OCI-LY7 (cell line): ENCODE results near the gene HIF1A. TPM values are rescaled to one million over a fixed set of nuclear protein-coding genes. Genes with fewer than 3 reads are reported as not detected.
A peak's percentile ranks its signal among the peaks of the same experiment; 100 is the strongest.

Experiments used
- BruUV-seq: library from RNA; stranded (reverse); fragments of 400-500 nt; replicated peaks from 2 replicates; lab custom pipeline; 2021; lab: Mats Ljungman, UMichigan
- CTCF ChIA-PET: fragments of 300-600 bp; sonication (Branson Sonifier 250); formaldehyde crosslinking; loops from one replicate; lab custom pipeline; 2022; ENCODE audit warnings: antibody characterized with exemption; ENCODE audit not compliant: unreplicated experiment; lab: Charles Lee
- POLR2A ChIA-PET: fragments of 300-600 bp; sonication (Branson Sonifier 250); formaldehyde crosslinking; loops from one replicate; lab custom pipeline; 2022; ENCODE audit warnings: antibody characterized with exemption; lab: Charles Lee
- DNase-seq: peaks from one replicate; pipeline ENCODE4 v3.0.0-alpha.2; 2015; ENCODE audit warnings: low spot score
- H2AFZ ChIP-seq: fragments of 200-600 bp; sonication (generic), shearing (Covaris generic); 2 replicates; pipeline ENCODE4 v1.6.1; 2014; ENCODE audit warnings: mild to moderate bottlenecking, antibody characterized with exemption, low read length, moderate library complexity
- H3K27ac ChIP-seq: fragments of 200-600 bp; sonication (generic); 2 replicates; pipeline ENCODE4 v1.5.1; 2014; ENCODE audit warnings: mixed run types, low read depth, mild to moderate bottlenecking, moderate library complexity, low read length, inconsistent platforms; ENCODE audit not compliant: poor library complexity, severe bottlenecking
- H3K36me3 ChIP-seq: fragments of 200-600 bp; sonication (generic); 2 replicates; pipeline ENCODE4 v1.6.1; 2014; ENCODE audit warnings: mild to moderate bottlenecking, antibody characterized with exemption, low read length, moderate library complexity, mixed read lengths; ENCODE audit not compliant: insufficient read depth
- H3K4me1 ChIP-seq: fragments of 200-600 bp; sonication (generic); 2 replicates; pipeline ENCODE4 v1.5.1; 2014; ENCODE audit warnings: mild to moderate bottlenecking, low read length; ENCODE audit not compliant: insufficient read depth, poor library complexity, severe bottlenecking
- H3K4me2 ChIP-seq: fragments of 200-600 bp; sonication (generic); 2 replicates; pipeline ENCODE4 v1.6.1; 2014; ENCODE audit warnings: mild to moderate bottlenecking, low read length
- H3K4me3 ChIP-seq: fragments of 200-600 bp; sonication (generic); 2 replicates; pipeline ENCODE4 v1.5.1; 2014; ENCODE audit warnings: mild to moderate bottlenecking, low read depth, low read length; ENCODE audit not compliant: poor library complexity, severe bottlenecking
- H3K79me2 ChIP-seq: fragments of 200-600 bp; sonication (generic); 2 replicates; pipeline ENCODE4 v1.6.1; 2016; ENCODE audit warnings: low read depth, mild to moderate bottlenecking, low read length, moderate library complexity, mixed read lengths; ENCODE audit not compliant: insufficient read depth
- H3K9me2 ChIP-seq: fragments of 200-600 bp; sonication (generic); 2 replicates; pipeline ENCODE4 v1.6.1; 2016; ENCODE audit warnings: mild to moderate bottlenecking, low read length, mixed read lengths; ENCODE audit not compliant: insufficient read depth
- H3K9me3 ChIP-seq: fragments of 200-600 bp; sonication (generic); 2 replicates; pipeline ENCODE4 v1.6.1; 2014; ENCODE audit warnings: mild to moderate bottlenecking, mixed run types, low read length, mixed read lengths
- H4K20me1 ChIP-seq: fragments of 200-600 bp; sonication (generic); 2 replicates; pipeline ENCODE4 v1.6.1; 2014; ENCODE audit warnings: mild to moderate bottlenecking, antibody characterized with exemption, low read length, moderate library complexity, mixed read lengths; ENCODE audit not compliant: insufficient read depth
- EZH2phosphoT487 ChIP-seq: fragments of 200-600 bp; sonication (generic); IDR thresholded peaks from 2 replicates; pipeline ENCODE4 v1.6.1; 2018; ENCODE audit warnings: low read depth, borderline replicate concordance, mild to moderate bottlenecking, mixed run types, antibody characterized with exemption, low read length, moderate library complexity, mixed read lengths
- intact Hi-C: fragments of 100-400 bp; cut with micrococcal nuclease; formaldehyde crosslinking; loops from one replicate; pipeline ENCODE4 v1.10.0; 2022; ENCODE audit not compliant: unreplicated experiment
- total RNA-seq, 2 experiments: library from RNA; depleted of rRNA in 1 of 2; stranded (reverse); fragments of >200 nt in 1 of 2; shearing (Covaris generic) in 1 of 2; gene quantifications; 2 replicates each; pipeline ENCODE4 v1.2.3, GENCODE V29; 2014 to 2022
- TF ChIP-seq, protein P1 (sequence below): fragments of 200-600 bp; sonication (generic); conservative IDR thresholded peaks from 2 replicates; pipeline ENCODE4 v1.5.1; 2014; ENCODE audit warnings: mild to moderate bottlenecking, antibody characterized with exemption, low read length, moderate library complexity, mixed read lengths

Gene HIF1A
- total RNA-seq, 2 experiments from 2014 or later, result 71.7 to 88.1 TPM

DNA sequence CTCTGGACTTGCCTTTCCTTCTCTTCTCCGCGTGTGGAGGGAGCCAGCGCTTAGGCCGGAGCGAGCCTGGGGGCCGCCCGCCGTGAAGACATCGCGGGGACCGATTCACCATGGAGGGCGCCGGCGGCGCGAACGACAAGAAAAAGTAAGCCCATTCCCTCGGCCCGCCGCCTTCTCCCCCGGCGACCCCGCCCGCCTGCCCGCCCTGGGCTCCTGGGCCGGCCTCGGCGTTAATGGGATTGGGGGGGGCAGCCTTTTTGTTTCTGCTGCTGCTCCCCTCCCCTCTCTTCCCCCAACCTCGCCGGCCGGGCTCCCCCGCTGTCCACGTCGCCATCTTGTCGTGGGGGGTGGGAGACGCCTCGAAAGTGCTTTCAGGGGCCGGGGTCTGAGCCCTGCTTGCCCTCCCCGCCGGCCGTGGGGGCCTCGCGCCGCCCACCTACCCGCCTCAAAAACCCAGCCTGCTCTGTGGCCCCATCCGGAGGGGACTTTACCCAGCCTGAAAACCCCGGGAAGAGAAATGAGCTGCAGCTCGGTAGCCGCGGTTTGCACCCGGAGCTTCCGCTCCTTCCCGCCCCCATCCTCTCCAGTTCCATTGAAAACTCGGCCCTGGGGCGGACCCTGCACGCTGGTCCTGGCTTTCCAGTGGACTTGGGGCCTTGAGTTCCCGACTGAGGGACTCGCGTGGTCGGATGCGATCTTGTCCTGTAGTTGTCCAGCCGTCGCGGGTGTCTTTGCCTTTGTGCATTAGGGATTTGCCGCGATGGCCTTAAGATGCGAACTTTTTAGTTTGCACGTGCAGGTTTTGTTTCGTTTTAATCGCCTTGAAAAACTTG is 598 bp downstream of the HIF1A start:
- Histone ChIP-seq H3K4me1 (peaks cover 43% of the 10 kb centered on the region), H3K9me2 (no peaks in the 10 kb centered on the region), H3K9me3 (no peaks in the 10 kb centered on the region; the same call in 1 of the 2 replicates), H2AFZ (0 out of 2 replicates have a peak overlapping the region, but pooled peaks have one; percentile 11), H3K4me3 (peak overlapping the region; percentile 91), H3K4me2 (peak overlapping the region; percentile 96), H4K20me1 (peaks cover 43% of the 10 kb centered on the region), H3K27ac (peak overlapping the region; percentile 74), H3K79me2 (peaks cover 56% of the 10 kb centered on the region), H3K36me3 (peaks cover 28% of the 10 kb centered on the region)
- POLR2A ChIA-PET, result interaction anchor here (0.6 to 3.5 kb wide), 5 partner anchors 25 to 219 kb away, joined by 3 to 20 read pairs (median 3); no protein-coding TSS in a partner anchor
- TF ChIP-seq EZH2phosphoT487, result no peak
- TF ChIP-seq, protein P1, sequence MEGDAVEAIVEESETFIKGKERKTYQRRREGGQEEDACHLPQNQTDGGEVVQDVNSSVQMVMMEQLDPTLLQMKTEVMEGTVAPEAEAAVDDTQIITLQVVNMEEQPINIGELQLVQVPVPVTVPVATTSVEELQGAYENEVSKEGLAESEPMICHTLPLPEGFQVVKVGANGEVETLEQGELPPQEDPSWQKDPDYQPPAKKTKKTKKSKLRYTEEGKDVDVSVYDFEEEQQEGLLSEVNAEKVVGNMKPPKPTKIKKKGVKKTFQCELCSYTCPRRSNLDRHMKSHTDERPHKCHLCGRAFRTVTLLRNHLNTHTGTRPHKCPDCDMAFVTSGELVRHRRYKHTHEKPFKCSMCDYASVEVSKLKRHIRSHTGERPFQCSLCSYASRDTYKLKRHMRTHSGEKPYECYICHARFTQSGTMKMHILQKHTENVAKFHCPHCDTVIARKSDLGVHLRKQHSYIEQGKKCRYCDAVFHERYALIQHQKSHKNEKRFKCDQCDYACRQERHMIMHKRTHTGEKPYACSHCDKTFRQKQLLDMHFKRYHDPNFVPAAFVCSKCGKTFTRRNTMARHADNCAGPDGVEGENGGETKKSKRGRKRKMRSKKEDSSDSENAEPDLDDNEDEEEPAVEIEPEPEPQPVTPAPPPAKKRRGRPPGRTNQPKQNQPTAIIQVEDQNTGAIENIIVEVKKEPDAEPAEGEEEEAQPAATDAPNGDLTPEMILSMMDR, result no peak
- peak; percentile 59 for DNase-seq
- intact Hi-C loops, result loop anchor here (1.0 to 5.0 kb wide), 8 partner anchors 24 to 386 kb away; no protein-coding TSS in a partner anchor
- CTCF ChIA-PET, result no interaction called here
- BruUV-seq, result no TSS peak

DNA sequence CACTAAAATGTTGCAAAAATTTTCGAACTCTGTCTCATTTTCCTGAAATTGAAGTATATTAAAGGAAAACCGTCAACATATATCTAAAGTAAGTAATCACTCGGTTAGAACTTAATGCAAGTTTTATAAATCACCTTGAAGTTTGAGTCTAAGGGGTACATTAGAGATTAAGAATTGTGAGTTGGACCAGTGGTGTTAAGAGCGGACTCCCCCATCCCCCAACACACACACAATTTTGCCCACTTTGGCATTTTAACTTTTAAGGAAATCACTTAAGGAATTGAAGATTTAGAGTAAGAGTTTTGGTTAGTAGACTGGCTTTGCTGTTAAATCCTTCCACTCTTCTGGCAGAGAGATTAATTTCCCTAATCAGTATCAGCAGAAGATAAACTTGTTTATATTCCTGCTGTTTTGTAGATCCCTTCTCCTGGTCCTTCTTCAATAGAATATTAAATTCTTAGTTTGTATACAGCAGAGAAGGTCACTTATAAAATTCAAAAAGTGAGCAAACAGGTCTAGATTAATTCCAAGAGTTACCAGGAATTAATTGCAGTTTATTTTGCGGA is 1.5 kb downstream of the HIF1A start:
- H3K27ac ChIP-seq, result peak overlapping the region; percentile 74
- H3K4me2 ChIP-seq, result peak overlapping the region; percentile 96
- H3K79me2 ChIP-seq, result peaks cover 65% of the 10 kb centered on the region
- peaks cover 34% of the 10 kb centered on the region for H3K36me3 ChIP-seq
- no peaks in the 10 kb centered on the region for H3K9me2 ChIP-seq
- peaks cover 48% of the 10 kb centered on the region for H4K20me1 ChIP-seq
- intact Hi-C loops, result loop anchor here (5.0 kb wide), 1 partner anchor 385 kb away; no protein-coding TSS in a partner anchor
- H2AFZ ChIP-seq, result no peak overlapping the region
- DNase-seq, result no peak
- BruUV-seq, result TSS peak; percentile 61
- ChIA-PET CTCF (no interaction called here), POLR2A (interaction anchor here (0.7 to 5.5 kb wide), 9 partner anchors 9 to 220 kb away, joined by 3 to 79 read pairs (median 7); no protein-coding TSS in a partner anchor)
- peak overlapping the region; percentile 91 for H3K4me3 ChIP-seq
- H3K9me3 ChIP-seq, result no peaks in the 10 kb centered on the region
- peaks cover 44% of the 10 kb centered on the region for H3K4me1 ChIP-seq
- TF ChIP-seq, protein P1, result no peak
- no peak for TF ChIP-seq EZH2phosphoT487
